Activated T-cell treated with anti-CD3 and anti-CD28 coated beads, Interleukin-2, amount 50 U/mL, for 1 hour (primary cell): Measurements from ENCODE around the gene ATF7IP.

Source experiments
- DNase-seq: peaks from one replicate; pipeline ENCODE4 v3.0.0-alpha.2; 2020

The ATF7IP gene

DNA sequence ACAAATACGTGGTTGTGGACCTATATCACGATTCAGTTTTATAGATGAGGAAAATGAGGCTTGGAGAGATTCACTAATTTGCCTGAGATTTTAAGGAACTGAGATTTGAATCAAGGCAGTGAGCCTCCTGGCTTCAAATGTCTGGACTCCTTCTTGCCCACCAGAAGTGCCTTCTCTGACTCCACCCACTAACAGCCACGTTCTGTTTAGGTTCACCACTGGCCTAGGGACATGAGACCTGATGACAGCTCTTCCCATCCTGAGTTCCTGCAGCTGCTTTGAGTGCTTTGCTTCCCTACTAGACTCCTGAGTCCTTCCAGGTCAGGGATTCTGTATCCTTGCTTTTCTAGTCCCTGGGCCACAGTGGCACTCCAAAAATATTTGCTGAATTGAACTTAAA, 145.1 kb downstream of the ATF7IP start:
- DNase-seq: no peak

DNA sequence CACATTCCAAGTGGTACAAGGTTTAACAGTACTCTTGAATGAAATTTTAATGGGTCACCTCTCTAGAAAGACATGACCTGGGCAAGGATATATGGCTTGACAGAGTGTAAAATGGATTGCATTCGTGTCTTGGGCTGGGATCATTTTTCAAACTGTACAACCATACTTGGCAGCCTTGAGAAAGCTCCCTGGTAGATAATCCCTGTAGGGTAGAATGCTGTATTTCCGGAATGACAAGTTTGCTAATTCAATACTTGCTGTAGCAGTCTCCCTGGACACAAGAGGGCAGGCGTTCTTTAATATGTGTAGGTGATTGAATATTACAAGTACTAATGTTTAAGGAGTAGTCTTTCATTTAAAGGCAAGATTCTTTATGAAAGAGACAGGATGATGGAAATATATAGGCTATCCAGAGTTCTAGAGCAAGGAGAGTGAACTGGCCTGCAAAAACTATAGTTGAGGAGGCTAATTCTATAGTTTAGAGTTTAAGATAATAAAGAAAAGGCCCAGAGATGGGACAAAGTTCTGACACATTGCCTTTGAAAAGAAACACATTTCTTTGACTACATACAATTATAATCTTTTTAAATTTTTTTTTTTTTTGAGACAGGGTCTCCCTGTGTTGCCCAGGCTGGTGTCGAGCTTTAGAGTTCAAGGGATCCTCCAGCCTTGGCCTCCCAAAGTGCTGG, 148.8 kb downstream of the ATF7IP start:
- DNase-seq: no peak

- no peak for DNase-seq
These were observed 149.5 kb downstream of the ATF7IP start for GRCh38 chr12:14514946-14515345.

DNA sequence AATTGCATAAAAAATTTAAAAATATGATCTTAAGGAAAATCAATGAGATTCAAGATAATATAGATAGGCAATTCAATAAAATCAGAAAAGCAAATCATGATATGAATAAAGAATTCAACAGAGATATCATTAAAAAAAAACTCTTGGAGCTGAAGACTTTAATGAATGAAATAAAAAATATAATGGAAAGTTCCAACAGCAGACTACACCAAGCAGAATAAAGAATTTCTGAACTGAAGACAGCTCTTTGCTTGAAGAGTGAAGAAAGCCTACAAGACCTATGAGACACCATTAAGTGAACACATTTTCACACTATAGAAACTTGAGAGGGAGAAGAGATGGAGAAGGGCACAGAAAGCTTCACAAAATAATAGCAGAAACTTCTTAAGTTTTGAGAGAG, 156.3 kb downstream of the ATF7IP start:
- DNase-seq: no peak

- DNase-seq: no peak
These were observed 160.5 kb downstream of the ATF7IP start for GRCh38 chr12:14525964-14526363.

DNA sequence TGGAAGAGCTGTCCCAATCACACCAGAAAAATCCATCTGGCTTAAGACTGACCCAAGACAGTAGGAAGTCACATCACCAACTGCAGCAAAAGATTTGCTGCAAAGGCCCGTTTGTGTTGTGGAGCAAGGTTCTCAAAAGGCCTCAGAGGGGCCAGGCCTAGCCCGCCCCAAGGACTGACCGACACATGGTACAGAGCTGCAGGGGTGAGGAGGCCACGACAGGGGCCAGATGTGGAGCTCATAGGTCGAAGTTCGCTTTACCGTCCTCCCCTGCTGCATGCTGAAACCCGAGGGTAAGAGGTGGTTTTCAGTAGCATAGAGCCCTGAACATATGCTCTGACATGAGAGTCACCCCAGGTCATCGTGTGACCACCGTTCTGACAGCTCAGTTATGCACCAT, 166.7 kb downstream of the ATF7IP start:
- no peak for DNase-seq

DNA sequence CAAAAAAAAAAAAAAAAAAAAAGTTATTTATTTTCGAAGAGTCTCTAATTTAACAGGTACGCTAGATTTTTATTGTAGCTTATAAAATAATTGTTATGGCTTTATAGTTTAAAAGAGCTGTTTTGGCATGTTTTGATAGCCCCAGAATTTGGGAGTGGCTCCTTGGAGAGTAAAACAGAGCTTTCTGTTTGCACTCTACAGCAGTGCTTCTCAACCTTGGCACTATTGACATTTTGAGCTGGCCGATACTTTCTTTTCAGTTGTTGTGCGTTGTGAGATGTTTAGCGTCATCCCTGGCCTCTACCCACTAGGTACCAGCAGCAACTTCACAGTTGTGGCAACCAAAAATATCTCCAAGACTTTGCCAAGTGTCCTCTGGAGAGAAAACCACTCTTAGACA, 171.6 kb downstream of the ATF7IP start:
- no peak for DNase-seq

DNA sequence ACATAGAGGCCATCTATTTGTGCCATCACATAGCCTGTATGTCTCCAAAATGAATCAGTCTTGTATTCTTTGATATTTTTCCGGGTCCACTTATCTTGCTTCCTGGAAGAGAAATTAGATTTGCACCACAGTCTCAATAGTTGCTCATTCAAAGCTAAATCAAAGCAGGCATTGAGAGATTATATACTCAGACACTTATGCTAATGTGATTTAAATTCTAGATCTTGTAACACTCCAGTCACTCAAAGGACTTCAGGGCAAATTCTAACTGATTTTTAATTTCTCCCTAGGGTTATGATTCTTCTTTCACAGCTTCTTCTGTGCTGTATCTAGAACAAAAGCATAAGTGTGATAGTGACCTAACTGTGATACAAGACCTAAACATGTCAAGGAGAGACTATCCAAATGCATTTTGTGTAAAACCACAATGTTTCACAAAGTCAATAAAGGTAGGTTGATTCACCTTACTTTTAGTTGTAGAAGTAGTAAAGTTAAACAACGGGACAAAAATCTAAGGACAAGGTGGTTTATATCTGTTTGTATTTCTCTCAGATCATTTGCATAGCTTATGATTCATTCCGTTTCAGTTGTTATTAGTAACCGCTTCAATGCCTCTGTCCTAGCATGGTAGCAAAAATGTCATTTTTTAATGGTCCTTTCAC, 175.4 kb downstream of the ATF7IP start:
- DNase-seq: no peak

DNA sequence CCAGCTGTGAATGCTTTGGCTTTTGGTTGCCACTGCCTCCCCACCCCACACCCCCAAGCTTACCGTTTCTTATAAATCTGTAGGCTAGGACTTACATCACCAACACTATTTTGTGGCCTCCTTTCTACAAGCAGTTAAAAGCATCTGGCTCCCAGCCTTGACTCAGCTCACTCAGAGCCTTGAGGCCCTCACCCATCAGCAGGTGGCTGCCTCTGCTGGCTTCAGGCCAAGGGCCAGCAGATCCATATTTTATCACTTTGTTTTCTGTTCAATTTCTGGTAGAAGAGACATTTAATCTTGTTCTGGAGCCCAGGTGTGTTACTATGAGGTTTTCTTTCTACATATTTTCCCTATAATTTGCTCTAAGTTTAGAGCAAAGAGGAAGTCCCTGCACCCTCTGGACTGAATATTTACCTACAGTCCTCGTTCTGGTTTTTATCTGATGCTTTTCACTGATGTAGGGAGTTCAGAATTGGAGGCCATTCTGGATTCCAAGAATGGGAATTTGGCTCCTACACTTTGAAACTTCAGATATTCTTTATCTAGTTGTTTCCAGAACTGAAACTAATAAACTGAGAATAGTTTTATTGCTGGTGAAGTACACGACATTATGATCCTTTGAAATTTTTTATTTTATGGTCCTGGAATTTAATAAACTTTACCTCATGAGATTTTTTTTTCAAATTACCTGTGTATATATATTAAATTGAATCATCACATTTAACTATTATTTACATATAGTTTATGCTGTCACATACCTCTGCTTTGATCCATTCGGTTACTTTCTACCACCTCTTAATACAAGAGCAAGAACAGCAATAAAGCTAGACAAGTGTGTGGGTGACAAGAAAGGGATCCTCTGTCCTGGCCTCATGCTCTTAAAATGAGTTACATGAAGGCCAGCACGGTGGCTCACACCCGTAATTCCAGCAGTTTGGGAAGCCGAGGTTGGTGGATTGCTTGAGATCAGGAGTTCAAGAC, 180.0 kb downstream of the ATF7IP start:
- DNase-seq: no peak

DNA sequence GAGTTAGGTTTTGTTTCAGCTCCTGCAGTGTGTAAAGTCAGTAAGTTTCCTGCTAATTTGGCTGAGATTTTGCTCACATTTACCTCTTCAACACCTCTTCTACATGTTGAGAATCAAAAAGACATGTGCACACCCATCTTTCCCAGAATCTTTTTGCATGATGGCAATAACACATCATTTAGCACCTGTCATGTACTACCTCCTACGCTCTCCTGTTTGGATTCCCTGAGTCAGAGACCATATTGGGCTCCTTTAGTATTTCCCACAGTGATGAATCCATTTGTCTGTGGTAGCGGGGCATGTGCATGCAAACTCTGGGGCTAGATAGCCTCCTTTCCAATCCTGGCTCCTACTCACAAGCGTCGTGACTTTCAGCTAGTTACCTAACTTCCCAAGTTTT, 182.1 kb downstream of the ATF7IP start:
- no peak for DNase-seq

- no peak for DNase-seq
These were observed 183.1 kb downstream of the ATF7IP start for GRCh38 chr12:14548609-14549008.
